ENCODE measurements around the gene KIF5B.

Gene KIF5B

GRCh38 chr10:31959461-31960173 lies 96.6 kb downstream of the KIF5B start:
- peak; percentile 18 to 33 for DNase-seq

All from inflammatory macrophage treated with lipopolysaccharide for 1 hour (primary cell).